Stimulated activated memory B cell treated with anti-CD40 and anti-IgM and Interleukin-4, amounts not matched to agents 10 μg/mL and 1 μg/mL and 100 μg/mL, for 72 hours (primary cell): ENCODE measurements around the gene FBN3.
"Not testable (repeated sequence)": the region's sequence is repeated elsewhere in the genome, so short reads cannot be mapped to it uniquely, and the experiment has no call there.

Experiments
- ATAC-seq: fragments of 150-1000 bp; cut with Tn5 transposase; 2 replicates; pipeline ENCODE4 v1.10.0; 2021
- H3K27ac Mint-ChIP-seq: one replicate; pipeline ENCODE4 v1.8.0; 2022; ENCODE audit warnings: mild to moderate bottlenecking, mixed read lengths
- H3K27me3 Mint-ChIP-seq: one replicate; pipeline ENCODE4 v1.8.0; 2022; ENCODE audit warnings: mixed read lengths
- H3K36me3 Mint-ChIP-seq: one replicate; pipeline ENCODE4 v1.8.0; 2022; ENCODE audit warnings: mixed read lengths
- H3K4me1 Mint-ChIP-seq: one replicate; pipeline ENCODE4 v1.8.0; 2022; ENCODE audit warnings: mixed read lengths
- H3K4me3 Mint-ChIP-seq: one replicate; pipeline ENCODE4 v1.8.0; 2022; ENCODE audit warnings: mild to moderate bottlenecking, moderate library complexity, mixed read lengths
- H3K9me3 Mint-ChIP-seq: one replicate; pipeline ENCODE4 v1.8.0; 2022; ENCODE audit warnings: mixed read lengths

FBN3 gene

GRCh38 chr19:8149261-8150094 is at the start of gene FBN3:
TSS of gene FBN3 (minus strand) at chr19:8149592. CDS start at chr19:8147480, 2,112 bp downstream.
- Mint-ChIP-seq H3K4me1 (peaks cover 25% of the 10 kb centered on the region), H3K27ac (no peak within 1 kb of the TSS), H3K4me3 (peak within 1 kb of the TSS; percentile 51)

GRCh38 chr19:8196271-8196927 is 47.0 kb upstream of the FBN3 start:
- Mint-ChIP-seq H3K9me3 (peaks cover 4% of the 10 kb centered on the region), H3K36me3 (no peaks in the 10 kb centered on the region), H3K27ac (peak overlapping the region; percentile 97), H3K27me3 (no peaks in the 10 kb centered on the region), H3K4me3 (peak overlapping the region; percentile 1), H3K4me1 (peaks cover 64% of the 10 kb centered on the region)
- ATAC-seq = no peak

More at GRCh38 chr19:8149261-8150094, at the start of gene FBN3:
- peak; percentile 31 for ATAC-seq
- Mint-ChIP-seq H3K27me3 (peaks cover 85% of the 10 kb centered on the region), H3K9me3 (no peaks in the 10 kb centered on the region), H3K36me3 (no peaks in the 10 kb centered on the region)

DNA sequence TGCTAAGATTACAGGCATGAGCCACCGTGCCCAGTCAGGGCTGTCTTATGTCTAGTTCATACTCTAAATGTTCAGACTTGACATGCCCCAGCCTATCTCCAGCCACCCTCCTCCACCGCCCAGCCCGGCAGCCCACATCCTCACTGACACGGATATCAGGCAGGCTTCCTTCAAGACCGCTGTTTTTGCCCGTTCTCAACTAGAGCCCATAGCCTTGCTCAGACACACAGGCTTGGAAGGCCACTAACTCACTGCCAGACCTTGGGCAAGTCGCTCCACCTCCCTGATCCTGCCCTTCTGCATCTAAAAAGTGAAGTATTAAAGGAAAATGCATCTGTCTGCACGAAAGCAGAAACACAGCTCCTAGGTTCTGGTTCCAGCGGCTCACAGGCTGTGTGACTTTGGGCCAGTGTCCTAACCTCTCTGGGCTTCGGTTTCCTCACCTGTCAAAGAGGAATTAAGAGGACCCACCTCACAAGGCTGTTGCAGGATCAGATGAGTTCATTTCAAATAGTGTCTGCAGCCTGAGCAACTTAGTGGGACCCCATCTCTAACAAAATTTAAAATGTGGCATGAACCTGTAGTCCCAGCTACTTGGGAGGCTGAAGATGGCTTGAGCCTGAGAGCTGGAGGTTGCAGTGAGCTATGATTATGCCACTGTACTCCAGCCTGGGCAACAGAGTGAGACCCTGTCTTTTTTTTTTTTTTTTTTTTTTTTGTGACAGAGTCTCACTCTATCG is 45.3 kb upstream of the FBN3 start:
- H3K9me3 Mint-ChIP-seq = peaks cover 4% of the 10 kb centered on the region
- peak overlapping the region; percentile 72 for H3K4me3 Mint-ChIP-seq
- H3K36me3 Mint-ChIP-seq = no peaks in the 10 kb centered on the region
- peaks cover 65% of the 10 kb centered on the region for H3K4me1 Mint-ChIP-seq
- peak; percentile 62 for ATAC-seq
- H3K27ac Mint-ChIP-seq = peak overlapping the region; percentile 97
- H3K27me3 Mint-ChIP-seq = no peaks in the 10 kb centered on the region

GRCh38 chr19:8192221-8192820 is 42.9 kb upstream of the FBN3 start:
- H3K4me1 Mint-ChIP-seq = peaks cover 65% of the 10 kb centered on the region
- H3K9me3 Mint-ChIP-seq = peaks cover 4% of the 10 kb centered on the region
- peak overlapping the region; percentile 97 for H3K27ac Mint-ChIP-seq
- H3K4me3 Mint-ChIP-seq = peak overlapping the region; percentile 72
- no peaks in the 10 kb centered on the region for H3K27me3 Mint-ChIP-seq
- ATAC-seq = no peak
- no peaks in the 10 kb centered on the region for H3K36me3 Mint-ChIP-seq

GRCh38 chr19:8185343-8186068 is 36.1 kb upstream of the FBN3 start:
- Mint-ChIP-seq H3K27ac (no peak overlapping the region), H3K9me3 (peaks cover 2% of the 10 kb centered on the region), H3K27me3 (no peaks in the 10 kb centered on the region), H3K36me3 (no peaks in the 10 kb centered on the region), H3K4me3 (no peak overlapping the region), H3K4me1 (peaks cover 33% of the 10 kb centered on the region)
- ATAC-seq = no peak

GRCh38 chr19:8184274-8184673 is 34.9 kb upstream of the FBN3 start:
- Mint-ChIP-seq H3K9me3 (peaks cover 2% of the 10 kb centered on the region), H3K27ac (no peak overlapping the region), H3K36me3 (no peaks in the 10 kb centered on the region)

GRCh38 chr19:8180018-8180417 is 30.6 kb upstream of the FBN3 start:
- no peaks in the 10 kb centered on the region for H3K9me3 Mint-ChIP-seq
- no peaks in the 10 kb centered on the region for H3K27me3 Mint-ChIP-seq

More at GRCh38 chr19:8184274-8184673, 34.9 kb upstream of the FBN3 start:
- Mint-ChIP-seq H3K27me3 (no peaks in the 10 kb centered on the region), H3K4me3 (no peak overlapping the region), H3K4me1 (peaks cover 33% of the 10 kb centered on the region)
- ATAC-seq = no peak

DNA sequence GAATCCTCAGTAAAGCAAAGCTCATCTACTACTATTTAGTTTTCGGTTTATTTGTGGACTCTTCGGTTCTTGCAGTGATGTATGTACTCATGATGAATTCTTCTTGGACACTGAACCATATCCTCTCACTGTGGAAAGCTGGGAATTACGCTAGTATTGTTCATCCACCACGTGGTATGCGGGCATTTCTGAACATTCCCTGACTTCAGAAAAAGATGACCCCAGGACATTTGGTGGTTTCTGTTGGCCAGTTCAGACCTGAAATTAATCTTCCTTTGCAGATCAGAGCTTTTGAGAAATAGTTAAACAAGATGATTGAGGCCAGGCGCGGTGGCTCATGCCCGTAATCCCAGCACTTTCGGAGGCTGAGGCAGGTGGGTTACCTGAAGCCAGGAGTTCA is 25.3 kb upstream of the FBN3 start:
- no peaks in the 10 kb centered on the region for H3K36me3 Mint-ChIP-seq
- H3K4me1 Mint-ChIP-seq = no peaks in the 10 kb centered on the region
- H3K4me3 Mint-ChIP-seq = no peak overlapping the region
- ATAC-seq = no peak
- no peaks in the 10 kb centered on the region for H3K27me3 Mint-ChIP-seq
- no peak overlapping the region for H3K27ac Mint-ChIP-seq
- H3K9me3 Mint-ChIP-seq = no peaks in the 10 kb centered on the region

More at GRCh38 chr19:8180018-8180417, 30.6 kb upstream of the FBN3 start:
- no peak overlapping the region for H3K27ac Mint-ChIP-seq
- H3K4me3 Mint-ChIP-seq = no peak overlapping the region
- no peak for ATAC-seq
- peaks cover 16% of the 10 kb centered on the region for H3K4me1 Mint-ChIP-seq
- no peaks in the 10 kb centered on the region for H3K36me3 Mint-ChIP-seq

DNA sequence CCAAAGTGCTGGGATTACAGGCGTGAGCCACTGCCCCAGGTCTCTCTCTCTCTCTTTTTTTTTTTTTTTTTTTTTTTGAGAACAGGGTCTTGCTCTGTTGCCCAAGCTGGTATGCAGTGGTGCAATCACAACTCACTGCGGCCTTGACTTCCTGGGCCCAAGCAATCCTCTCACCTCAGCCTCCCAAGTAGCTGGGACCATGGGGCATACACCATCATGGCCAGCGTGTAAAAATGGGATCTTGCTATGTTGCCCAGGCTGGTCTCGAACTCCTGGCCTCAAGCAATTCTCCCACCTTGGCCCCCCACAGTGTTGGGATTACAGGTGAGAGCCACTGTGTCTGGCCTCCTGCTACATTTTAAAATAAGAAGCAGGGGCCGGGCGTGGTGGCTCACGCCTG is 19.1 kb upstream of the FBN3 start:
- H3K4me3 Mint-ChIP-seq = no peak overlapping the region
- no peaks in the 10 kb centered on the region for H3K27me3 Mint-ChIP-seq
- ATAC-seq = no peak
- H3K4me1 Mint-ChIP-seq = peaks cover 9% of the 10 kb centered on the region
- H3K9me3 Mint-ChIP-seq = no peaks in the 10 kb centered on the region
- H3K36me3 Mint-ChIP-seq = no peaks in the 10 kb centered on the region
- peak overlapping the region; percentile 42 for H3K27ac Mint-ChIP-seq

DNA sequence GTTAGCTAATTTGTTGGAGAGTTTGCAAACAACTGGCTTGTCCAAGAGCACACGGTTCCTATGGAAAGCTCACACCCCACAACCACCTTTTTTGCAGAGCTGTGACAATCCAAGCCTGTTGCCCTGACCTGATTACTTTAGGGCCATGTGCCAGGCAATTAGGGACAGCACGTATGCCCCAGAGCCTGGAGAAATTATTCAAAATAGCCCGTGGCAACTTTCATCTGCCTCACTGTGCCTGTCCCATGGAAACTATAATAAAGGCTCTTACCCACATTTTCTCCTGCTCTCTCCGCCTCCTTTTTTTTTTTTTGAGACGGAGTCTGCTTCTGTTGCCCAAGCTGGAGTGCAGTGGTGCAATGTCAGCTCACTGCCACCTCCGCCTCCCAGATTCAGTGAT is 18.6 kb upstream of the FBN3 start:
- ATAC-seq = no peak
- Mint-ChIP-seq H3K36me3 (no peaks in the 10 kb centered on the region), H3K4me3 (no peak overlapping the region), H3K27ac (peak overlapping the region; percentile 42), H3K4me1 (peaks cover 9% of the 10 kb centered on the region), H3K9me3 (no peaks in the 10 kb centered on the region), H3K27me3 (no peaks in the 10 kb centered on the region)

GRCh38 chr19:8163759-8164158 is 14.4 kb upstream of the FBN3 start:
- no peak for ATAC-seq

GRCh38 chr19:8161135-8161646 is 11.8 kb upstream of the FBN3 start:
- no peak overlapping the region for H3K4me3 Mint-ChIP-seq
- ATAC-seq = peak; percentile 69
- no peaks in the 10 kb centered on the region for H3K9me3 Mint-ChIP-seq
- peak overlapping the region; percentile 49 for H3K27ac Mint-ChIP-seq
- peaks cover 12% of the 10 kb centered on the region for H3K27me3 Mint-ChIP-seq
- H3K36me3 Mint-ChIP-seq = no peaks in the 10 kb centered on the region
- H3K4me1 Mint-ChIP-seq = peaks cover 20% of the 10 kb centered on the region

More at GRCh38 chr19:8163759-8164158, 14.4 kb upstream of the FBN3 start:
- Mint-ChIP-seq H3K27me3 (no peaks in the 10 kb centered on the region), H3K4me3 (no peak overlapping the region), H3K9me3 (no peaks in the 10 kb centered on the region), H3K27ac (peak overlapping the region; percentile 53), H3K36me3 (no peaks in the 10 kb centered on the region), H3K4me1 (peaks cover 22% of the 10 kb centered on the region)

- H3K4me3 Mint-ChIP-seq, H3K36me3 Mint-ChIP-seq, H3K27ac Mint-ChIP-seq, ATAC-seq, H3K9me3 Mint-ChIP-seq: not testable (repeated sequence)
- peaks cover 31% of the 10 kb centered on the region for H3K27me3 Mint-ChIP-seq
- H3K4me1 Mint-ChIP-seq = peaks cover 25% of the 10 kb centered on the region
These were observed 9.9 kb upstream of the FBN3 start for GRCh38 chr19:8159322-8159721.

DNA sequence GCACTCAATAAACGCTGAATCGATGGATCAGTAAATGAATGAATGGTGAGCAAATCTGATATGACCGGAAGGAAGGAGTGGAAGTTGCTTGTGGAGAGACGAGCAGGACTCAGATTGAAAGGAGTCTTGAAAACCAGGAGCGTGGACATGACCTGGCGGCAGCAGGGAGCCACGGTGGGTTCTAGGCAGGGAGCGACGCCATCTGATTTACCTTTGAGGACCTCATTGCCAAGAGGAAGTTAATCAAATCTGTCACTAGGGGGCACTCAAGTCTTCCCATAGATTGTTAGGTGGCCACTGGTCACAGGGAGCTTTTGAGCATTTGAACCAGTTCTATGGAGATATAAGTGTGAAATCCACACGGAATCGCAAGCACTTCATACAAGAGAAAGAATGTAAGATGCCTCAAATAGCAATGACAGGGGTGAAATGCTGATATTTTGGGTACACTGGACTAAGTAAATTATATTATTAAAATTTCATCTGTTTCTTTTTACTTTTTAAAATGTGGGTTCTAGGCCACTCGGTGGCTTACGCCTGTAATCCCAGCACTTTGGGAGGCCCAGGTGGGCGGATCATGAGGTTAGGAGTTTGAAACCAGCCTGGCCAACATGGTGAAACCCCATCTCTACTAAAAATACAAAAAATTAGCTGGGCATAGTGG is 9.2 kb upstream of the FBN3 start:
- peaks cover 28% of the 10 kb centered on the region for H3K4me1 Mint-ChIP-seq
- H3K36me3 Mint-ChIP-seq = no peaks in the 10 kb centered on the region
- H3K4me3 Mint-ChIP-seq = no peak overlapping the region
- H3K27ac Mint-ChIP-seq = peak overlapping the region; percentile 38
- H3K9me3 Mint-ChIP-seq = no peaks in the 10 kb centered on the region
- H3K27me3 Mint-ChIP-seq = peaks cover 39% of the 10 kb centered on the region
- ATAC-seq = peak; percentile 76
